Endothelial cell of umbilical vein (primary cell): ENCODE measurements around the gene SRGAP3. TPM values are rescaled to one million over a fixed set of nuclear protein-coding genes. Genes with fewer than 3 reads are reported as not detected.

Experiments used
- BruUV-seq: library from RNA; stranded (reverse); fragments of 400-500 nt; replicated peaks from 2 replicates; lab custom pipeline; 2021; lab: Mats Ljungman, UMichigan
- CTCF ChIA-PET: fragments of 300-600, 350-600 bp; sonication (Branson Sonifier 250); formaldehyde crosslinking; loops from one replicate; lab custom pipeline; 2021; ENCODE audit warnings: antibody characterized with exemption, inconsistent platforms; lab: Charles Lee
- POLR2A ChIA-PET: fragments of 300-600, 350-600 bp; sonication (Branson Sonifier 250); formaldehyde crosslinking; loops from one replicate; lab custom pipeline; 2021; ENCODE audit warnings: antibody characterized with exemption, inconsistent platforms; lab: Charles Lee
- DNase-seq: peaks from one replicate; pipeline ENCODE4 v3.0.0-alpha.2; 2011; ENCODE audit warnings: low read depth, low spot score
- FAIRE-seq: peaks from 2 replicates; lab custom pipeline; 2011; peaks lifted over from hg19 to GRCh38; lab: Jason Lieb, UNC
- H2AFZ ChIP-seq: 2 replicates; pipeline ENCODE4 v1.6.0; 2012; ENCODE audit warnings: low read depth, low read length, control low read depth, inconsistent platforms
- H3K27ac ChIP-seq: 2 replicates; pipeline ENCODE4 v1.5.1; 2011; ENCODE audit warnings: low read depth, mild to moderate bottlenecking, control low read depth, low read length, moderate library complexity; ENCODE audit not compliant: insufficient read depth
- H3K27me3 ChIP-seq, 2 experiments: 2 replicates each; pipeline versions ENCODE4 v1.6.0 to v1.6.1; 2011; ENCODE audit warnings: low read length in 2 of 2, mixed read lengths in 1 of 2; ENCODE audit not compliant: control insufficient read depth in 2 of 2, insufficient read depth in 2 of 2
- H3K36me3 ChIP-seq, 2 experiments: 2 replicates in 1 of 2; 3 replicates in 1 of 2; pipeline ENCODE4 v1.5.1; 2011; ENCODE audit warnings: low read length in 2 of 2, mild to moderate bottlenecking in 1 of 2, moderate library complexity in 1 of 2; ENCODE audit not compliant: control insufficient read depth in 2 of 2, insufficient read depth in 2 of 2; ENCODE audit errors: extremely low read depth in 1 of 2
- H3K4me1 ChIP-seq: 3 replicates; pipeline ENCODE4 v1.5.1; 2011; ENCODE audit warnings: mild to moderate bottlenecking, low read length; ENCODE audit not compliant: control insufficient read depth, insufficient read depth; ENCODE audit errors: extremely low read depth
- H3K4me2 ChIP-seq: 2 replicates; pipeline ENCODE4 v1.6.1; 2011; ENCODE audit warnings: low read length, control low read depth, mixed read lengths; ENCODE audit not compliant: insufficient read depth
- H3K4me3 ChIP-seq, 3 experiments: fragments of 200-600 bp in 1 of 3; sonication (generic), shearing (Covaris generic) in 1 of 3; replicated peaks in 1 of 3; 2 replicates each; pipeline ENCODE4 v1.5.1; 2011 to 2016; ENCODE audit warnings: control low read depth in 3 of 3, low read length in 3 of 3, mild to moderate bottlenecking in 2 of 3, inconsistent platforms in 1 of 3, low read depth in 1 of 3, moderate library complexity in 1 of 3; ENCODE audit not compliant: insufficient read depth in 1 of 3
- H3K79me2 ChIP-seq: 2 replicates; pipeline ENCODE4 v1.6.0; 2012; ENCODE audit warnings: low read length, inconsistent platforms; ENCODE audit not compliant: control insufficient read depth, insufficient read depth
- H3K9ac ChIP-seq: replicated peaks from 2 replicates; pipeline ENCODE3; 2011; ENCODE audit warnings: low read length, control low read depth; ENCODE audit not compliant: insufficient read depth; ENCODE audit errors: extremely low read depth
- H3K9me1 ChIP-seq: replicated peaks from 3 replicates; pipeline ENCODE4 v1.6.0; 2011; ENCODE audit warnings: mild to moderate bottlenecking, low read length; ENCODE audit not compliant: control insufficient read depth, insufficient read depth; ENCODE audit errors: extremely low read depth
- H3K9me3 ChIP-seq: replicated peaks from 2 replicates; pipeline ENCODE4 v1.5.1; 2012; ENCODE audit warnings: low read length, inconsistent platforms; ENCODE audit not compliant: control insufficient read depth, insufficient read depth
- H4K20me1 ChIP-seq: replicated peaks from 2 replicates; pipeline ENCODE3; 2011; ENCODE audit warnings: mild to moderate bottlenecking, low read length; ENCODE audit not compliant: control insufficient read depth, insufficient read depth; ENCODE audit errors: extremely low read depth
- EZH2 ChIP-seq: IDR thresholded peaks from 2 replicates; pipeline ENCODE4 v1.6.1; 2012; ENCODE audit warnings: borderline replicate concordance, low read depth, mild to moderate bottlenecking, moderate library complexity, low read length, inconsistent platforms; ENCODE audit not compliant: severe bottlenecking
- FOS ChIP-seq: IDR thresholded peaks from 2 replicates; pipeline ENCODE4 v1.6.1; 2011; ENCODE audit warnings: mild to moderate bottlenecking, low read length, moderate library complexity, borderline replicate concordance; ENCODE audit not compliant: insufficient read depth
- GATA2 ChIP-seq: IDR thresholded peaks from 2 replicates; pipeline ENCODE4 v1.7.0; 2011; ENCODE audit warnings: low read depth, mild to moderate bottlenecking, moderate library complexity, mixed read lengths, low read length; ENCODE audit not compliant: insufficient read length, insufficient read depth
- JUN ChIP-seq: IDR thresholded peaks from 2 replicates; pipeline ENCODE4 v1.6.1; 2011; ENCODE audit warnings: borderline replicate concordance, low read depth; ENCODE audit not compliant: insufficient read length, insufficient read depth
- MYC ChIP-seq: IDR thresholded peaks from one replicate; pipeline ENCODE4 v1.6.1; 2011; ENCODE audit warnings: mild to moderate bottlenecking, low read depth, low read length
- POLR2A ChIP-seq: IDR thresholded peaks from 2 replicates; pipeline ENCODE4 v1.6.1; 2012; ENCODE audit warnings: low read depth, mild to moderate bottlenecking, control low read depth, low read length
- POLR2AphosphoS5 ChIP-seq: IDR thresholded peaks from 2 replicates; pipeline ENCODE4 v1.6.1; 2012; ENCODE audit warnings: low read depth, mild to moderate bottlenecking, control low read depth, low read length, moderate library complexity; ENCODE audit not compliant: insufficient read depth
- dilution Hi-C: fragments of 300-500 bp; cut with MboI; formaldehyde crosslinking; loops from one replicate; pipeline ENCODE4 v1.15.0; 2019; ENCODE audit warnings: low sequenced_read_pairs; ENCODE audit not compliant: extremely low pct_ligation_motif_present
- intact Hi-C: fragments of 100-400 bp; cut with micrococcal nuclease; formaldehyde crosslinking; loops from one replicate; pipeline ENCODE4 v1.10.0; 2022
- polyA plus RNA-seq, 4 experiments: library from polyadenylated mRNA; depleted of rRNA in 3 of 4; stranded (reverse) in 3 of 4; unstranded in 1 of 4; fragments of >200 nt; gene quantifications; 2 replicates each; pipeline versions ENCODE4 v1.2.1 to v1.2.3, GENCODE V29; 2011 to 2012; ENCODE audit warnings: missing spikeins in 1 of 4
- total RNA-seq: library from RNA; stranded (reverse); gene quantifications from 2 replicates; pipeline ENCODE4 v1.2.3, GENCODE V29; 2021
- TF ChIP-seq, protein P1 (sequence below): IDR thresholded peaks from 2 replicates; pipeline ENCODE4 v1.6.1; 2011; ENCODE audit not compliant: insufficient read depth, insufficient read length
- TF ChIP-seq, protein P2 (sequence below), 2 donors: IDR thresholded peaks; 1 replicate in 1 of 2; 2 replicates in 1 of 2; pipeline ENCODE4 v1.5.1; 2011; ENCODE audit warnings: low read length in 2 of 2, mild to moderate bottlenecking in 2 of 2, moderate library complexity in 2 of 2, control low read depth in 1 of 2, inconsistent platforms in 1 of 2, low read depth in 1 of 2; ENCODE audit not compliant: insufficient read depth in 1 of 2; ENCODE audit errors: extremely low read depth in 1 of 2

Gene SRGAP3
- total and polyA plus RNA-seq, 2 donors (not counting 3 experiments of a cell fraction or from before 2014, with no cell fraction given): 0.06 TPM; not detected in 1

DNA sequence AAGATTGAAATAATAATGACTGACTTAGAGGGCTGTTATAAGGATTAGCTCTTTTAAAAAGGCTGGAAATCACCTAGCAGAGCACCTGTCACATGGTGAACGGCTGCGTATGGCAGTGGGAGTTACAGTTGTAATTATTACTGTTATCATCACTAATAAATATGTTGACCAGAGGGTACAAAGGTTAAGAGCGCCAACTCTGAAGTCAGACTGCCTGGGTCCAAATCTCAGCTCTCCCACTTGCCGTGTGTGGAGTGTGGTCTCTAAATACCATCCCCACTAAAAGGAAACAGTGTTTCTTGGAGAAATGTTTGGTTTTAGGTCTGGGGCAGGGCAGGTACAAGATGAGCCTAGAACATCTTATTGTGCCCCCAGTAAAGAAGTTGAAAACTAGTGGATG lies 280.2 kb downstream of the SRGAP3 start:
- FAIRE-seq: no peak
- Histone ChIP-seq H3K79me2 (no peaks in the 10 kb centered on the region), H3K36me3 (no peaks in the 10 kb centered on the region), H3K27ac (no peak overlapping the region), H3K9me1 (no peaks in the 10 kb centered on the region), H3K4me2 (no peak overlapping the region), H3K4me3 (no peak overlapping the region), H3K9me3 (no peaks in the 10 kb centered on the region), H3K27me3 (peaks cover 2 to 8% of the 10 kb centered on the region in 2 experiments), H3K9ac (no peak overlapping the region), H4K20me1 (no peaks in the 10 kb centered on the region), H2AFZ (no peak overlapping the region), H3K4me1 (peaks cover 13% of the 10 kb centered on the region)
- POLR2A ChIA-PET: interaction anchor here (0.6 kb wide), 1 partner anchor 407 kb away, joined by 3 read pairs; no protein-coding TSS in a partner anchor
- dilution Hi-C loops (no loop called here), intact Hi-C loops (loop anchor here (5.0 to 10.0 kb wide), 2 partner anchors 304 to 1993 kb away; no protein-coding TSS in a partner anchor)
- no peak for DNase-seq
- CTCF ChIA-PET: interaction anchor here (0.7 to 1.9 kb wide), 8 partner anchors 12 to 335 kb away, joined by 3 to 9 read pairs (median 4); partner anchors contain the start of gene OXTR
- TF ChIP-seq POLR2A: no peak
- no peak for TF ChIP-seq JUN
- TF ChIP-seq POLR2AphosphoS5: no peak
- TF ChIP-seq, protein P1, sequence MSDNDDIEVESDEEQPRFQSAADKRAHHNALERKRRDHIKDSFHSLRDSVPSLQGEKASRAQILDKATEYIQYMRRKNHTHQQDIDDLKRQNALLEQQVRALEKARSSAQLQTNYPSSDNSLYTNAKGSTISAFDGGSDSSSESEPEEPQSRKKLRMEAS: no peak
- TF ChIP-seq, protein P2, sequence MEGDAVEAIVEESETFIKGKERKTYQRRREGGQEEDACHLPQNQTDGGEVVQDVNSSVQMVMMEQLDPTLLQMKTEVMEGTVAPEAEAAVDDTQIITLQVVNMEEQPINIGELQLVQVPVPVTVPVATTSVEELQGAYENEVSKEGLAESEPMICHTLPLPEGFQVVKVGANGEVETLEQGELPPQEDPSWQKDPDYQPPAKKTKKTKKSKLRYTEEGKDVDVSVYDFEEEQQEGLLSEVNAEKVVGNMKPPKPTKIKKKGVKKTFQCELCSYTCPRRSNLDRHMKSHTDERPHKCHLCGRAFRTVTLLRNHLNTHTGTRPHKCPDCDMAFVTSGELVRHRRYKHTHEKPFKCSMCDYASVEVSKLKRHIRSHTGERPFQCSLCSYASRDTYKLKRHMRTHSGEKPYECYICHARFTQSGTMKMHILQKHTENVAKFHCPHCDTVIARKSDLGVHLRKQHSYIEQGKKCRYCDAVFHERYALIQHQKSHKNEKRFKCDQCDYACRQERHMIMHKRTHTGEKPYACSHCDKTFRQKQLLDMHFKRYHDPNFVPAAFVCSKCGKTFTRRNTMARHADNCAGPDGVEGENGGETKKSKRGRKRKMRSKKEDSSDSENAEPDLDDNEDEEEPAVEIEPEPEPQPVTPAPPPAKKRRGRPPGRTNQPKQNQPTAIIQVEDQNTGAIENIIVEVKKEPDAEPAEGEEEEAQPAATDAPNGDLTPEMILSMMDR (IDR thresholded peaks at IDR 0.05; ENCODE audit: extremely low read depth in 1 of 2, insufficient read depth in 1 of 2, low read depth in 1 of 2, low read length in 2 of 2): no peak
- no peak for TF ChIP-seq EZH2
- no peak for TF ChIP-seq MYC
- no peak for TF ChIP-seq GATA2
- TF ChIP-seq FOS: no peak
- no TSS peak for BruUV-seq
